ENCODE data around the gene SLC16A5.
"Not testable (repeated sequence)": the region's sequence is repeated elsewhere in the genome, so short reads cannot be mapped to it uniquely, and the experiment has no call there.

SLC16A5 gene

DNA sequence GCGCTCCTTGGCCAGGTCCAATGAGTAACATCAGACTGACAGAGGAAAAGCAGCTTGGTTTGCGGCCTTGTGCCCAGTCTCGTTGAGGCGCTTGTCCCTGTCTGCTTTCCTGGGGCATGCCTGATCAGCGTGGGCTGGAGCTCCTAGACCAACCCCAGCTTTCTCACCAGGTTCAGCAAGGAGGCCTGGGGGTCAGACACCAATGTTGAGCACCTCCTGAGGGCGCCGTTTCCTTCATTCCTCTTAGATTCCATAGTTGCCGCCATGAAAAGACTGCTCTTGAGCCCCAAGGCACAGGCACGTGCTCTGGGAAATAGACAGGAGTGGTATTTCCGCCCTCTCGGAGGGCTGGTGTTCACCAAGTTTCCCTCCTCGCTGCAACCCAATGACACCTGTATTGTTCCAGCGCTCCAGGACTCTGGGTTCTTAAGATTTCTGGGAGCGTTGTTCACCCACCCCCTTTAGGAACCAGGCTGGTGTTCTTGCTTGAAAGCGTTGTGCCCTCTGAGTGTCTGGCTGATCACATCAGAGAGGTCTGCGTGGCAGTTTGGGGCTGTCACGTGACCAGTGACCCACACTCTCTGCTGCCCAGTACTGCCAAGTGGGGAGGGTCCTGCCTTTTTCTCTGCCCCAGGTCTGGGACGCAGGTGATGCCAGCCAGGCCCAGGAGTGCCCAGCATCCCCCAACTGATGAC, 22.7 kb upstream of the SLC16A5 start:
- no peak for DNase-seq (ENCODE audit: low read depth)

GRCh38 chr17:75065562-75066151, 22.1 kb upstream of the SLC16A5 start:
- TF ChIP-seq, protein P1, sequence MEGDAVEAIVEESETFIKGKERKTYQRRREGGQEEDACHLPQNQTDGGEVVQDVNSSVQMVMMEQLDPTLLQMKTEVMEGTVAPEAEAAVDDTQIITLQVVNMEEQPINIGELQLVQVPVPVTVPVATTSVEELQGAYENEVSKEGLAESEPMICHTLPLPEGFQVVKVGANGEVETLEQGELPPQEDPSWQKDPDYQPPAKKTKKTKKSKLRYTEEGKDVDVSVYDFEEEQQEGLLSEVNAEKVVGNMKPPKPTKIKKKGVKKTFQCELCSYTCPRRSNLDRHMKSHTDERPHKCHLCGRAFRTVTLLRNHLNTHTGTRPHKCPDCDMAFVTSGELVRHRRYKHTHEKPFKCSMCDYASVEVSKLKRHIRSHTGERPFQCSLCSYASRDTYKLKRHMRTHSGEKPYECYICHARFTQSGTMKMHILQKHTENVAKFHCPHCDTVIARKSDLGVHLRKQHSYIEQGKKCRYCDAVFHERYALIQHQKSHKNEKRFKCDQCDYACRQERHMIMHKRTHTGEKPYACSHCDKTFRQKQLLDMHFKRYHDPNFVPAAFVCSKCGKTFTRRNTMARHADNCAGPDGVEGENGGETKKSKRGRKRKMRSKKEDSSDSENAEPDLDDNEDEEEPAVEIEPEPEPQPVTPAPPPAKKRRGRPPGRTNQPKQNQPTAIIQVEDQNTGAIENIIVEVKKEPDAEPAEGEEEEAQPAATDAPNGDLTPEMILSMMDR (IDR thresholded peaks at IDR 0.05; ENCODE audit: control insufficient read depth, insufficient read depth, low read depth, low read length, missing control alignments): no peak
- no peak overlapping the region for H3K4me3 ChIP-seq (ENCODE audit: control insufficient read depth, low read depth, low read length)
- DNase-seq (ENCODE audit: low read depth): no peak

More for the DNA sequence above, 22.7 kb upstream of the SLC16A5 start:
- H3K4me3 ChIP-seq (ENCODE audit: control insufficient read depth, low read depth, low read length): no peak overlapping the region
- TF ChIP-seq, protein P1 (IDR thresholded peaks at IDR 0.05; ENCODE audit: control insufficient read depth, insufficient read depth, low read depth, low read length, missing control alignments): no peak

GRCh38 chr17:75067856-75068255, 19.9 kb upstream of the SLC16A5 start:
- TF ChIP-seq, protein P1 (IDR thresholded peaks at IDR 0.05; ENCODE audit: control insufficient read depth, insufficient read depth, low read depth, low read length, missing control alignments): no peak
- no peak for DNase-seq (ENCODE audit: low read depth)
- H3K4me3 ChIP-seq (ENCODE audit: control insufficient read depth, low read depth, low read length): no peak overlapping the region

DNA sequence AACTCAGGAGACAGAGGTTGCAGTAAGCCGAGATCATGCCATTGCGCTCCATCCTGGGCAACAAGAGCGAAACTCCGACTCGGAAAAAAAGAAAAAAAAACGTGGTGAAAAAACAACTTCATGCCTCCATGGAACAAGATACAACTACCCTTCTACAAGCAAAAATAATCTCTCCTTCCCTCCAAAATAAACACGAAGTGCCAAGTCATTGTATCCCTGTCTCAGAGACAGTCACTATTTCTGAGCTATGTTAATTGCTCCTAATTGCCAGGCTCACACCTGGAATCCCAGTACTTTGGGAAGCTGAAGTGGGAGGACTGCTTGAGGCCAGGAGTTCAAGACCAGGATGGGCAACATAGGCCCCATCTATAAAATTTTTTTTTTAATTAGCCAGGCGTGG, 19.0 kb upstream of the SLC16A5 start:
- no peak overlapping the region for H3K4me3 ChIP-seq (ENCODE audit: control insufficient read depth, low read depth, low read length)
- no peak for DNase-seq (ENCODE audit: low read depth)
- TF ChIP-seq, protein P1 (IDR thresholded peaks at IDR 0.05; ENCODE audit: control insufficient read depth, insufficient read depth, low read depth, low read length, missing control alignments): no peak

DNA sequence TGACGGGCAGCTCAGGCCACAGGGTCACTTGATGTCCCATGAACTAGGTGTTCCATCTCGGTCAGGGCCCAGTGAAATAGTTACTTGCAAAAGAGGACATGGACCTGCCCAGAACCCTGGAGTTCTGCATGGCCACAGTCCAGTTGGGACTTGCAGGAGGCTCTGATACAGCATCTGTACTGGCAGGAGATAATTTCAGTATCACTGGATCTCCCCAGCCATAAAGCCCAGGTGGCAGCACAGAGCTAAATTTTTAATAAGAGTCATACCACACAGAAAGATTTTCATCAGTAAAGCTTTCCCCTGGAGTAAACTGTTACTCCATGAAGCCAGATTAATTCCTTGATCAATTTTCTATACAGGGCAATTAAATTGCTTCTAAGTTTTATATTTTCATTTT, 18.0 kb upstream of the SLC16A5 start:
- no peak overlapping the region for H3K4me3 ChIP-seq (ENCODE audit: control insufficient read depth, low read depth, low read length)
- TF ChIP-seq, protein P1 (IDR thresholded peaks at IDR 0.05; ENCODE audit: control insufficient read depth, insufficient read depth, low read depth, low read length, missing control alignments): peak; percentile 52
- DNase-seq (ENCODE audit: low read depth): no peak

DNA sequence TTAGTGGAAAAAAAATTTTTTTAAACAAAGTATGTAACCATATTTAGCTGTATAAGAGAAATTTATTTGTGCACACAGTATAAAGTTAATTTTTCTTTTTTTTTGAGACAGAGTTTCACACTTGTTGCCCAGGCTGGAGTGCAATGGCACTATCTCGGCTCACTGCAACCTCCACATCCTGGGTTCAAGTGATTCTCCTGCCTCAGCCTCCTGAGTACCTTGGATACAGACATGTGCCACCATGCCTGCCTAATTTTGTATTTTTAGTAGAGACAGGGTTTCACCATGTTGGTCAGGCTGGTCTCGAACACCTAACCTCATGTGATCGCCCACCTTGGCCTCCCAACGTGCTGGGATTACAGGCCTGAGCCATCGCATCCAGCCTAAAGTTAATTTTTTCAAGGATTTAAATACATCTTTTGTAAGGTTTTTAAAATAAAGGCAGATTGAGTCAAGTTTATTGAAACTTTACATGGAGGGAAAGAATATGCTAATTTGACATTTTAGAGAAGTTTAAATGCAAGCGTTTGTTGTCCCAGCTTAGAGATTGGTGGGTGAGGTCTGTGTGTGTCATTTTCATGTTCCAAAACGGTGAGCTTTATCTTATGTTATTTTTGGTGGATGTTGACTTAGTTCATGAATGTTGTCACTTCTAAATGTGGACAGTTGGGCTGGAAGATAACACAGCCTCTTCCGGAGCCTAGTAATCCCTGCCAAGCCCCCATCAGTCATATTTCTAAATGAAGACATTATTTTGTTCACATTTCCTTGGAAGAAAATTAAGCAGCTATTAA, 16.1 kb upstream of the SLC16A5 start:
- DNase-seq (ENCODE audit: low read depth); H3K4me3 ChIP-seq (ENCODE audit: control insufficient read depth, low read depth, low read length): not testable (repeated sequence)

DNA sequence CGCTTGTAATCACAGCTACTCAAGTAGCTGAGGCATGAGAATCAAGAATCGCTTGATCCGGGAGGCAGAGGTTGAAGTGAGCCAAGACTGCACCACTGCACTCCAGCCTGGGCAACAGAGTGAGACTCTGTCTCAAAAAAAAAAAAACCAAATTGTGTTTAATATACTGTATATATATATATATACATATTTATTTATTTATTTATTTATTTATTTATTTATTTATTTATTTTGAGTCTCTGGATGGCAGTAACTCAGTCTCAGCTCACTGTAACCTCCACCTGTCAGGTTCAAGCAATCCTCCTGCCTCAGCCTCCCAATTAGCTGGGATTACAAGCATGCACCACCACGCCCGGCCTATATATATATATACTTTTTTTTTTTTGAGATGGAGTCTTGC, 14.8 kb upstream of the SLC16A5 start:
- not testable (repeated sequence) for H3K4me3 ChIP-seq (ENCODE audit: control insufficient read depth, low read depth, low read length); DNase-seq (ENCODE audit: low read depth)
